Hematopoietic multipotent progenitor cell treated with erythropoietin and hydrocortisone succinate and interleukin-3 and kit ligand, for 17 days (in vitro differentiated cells): Measurements from ENCODE around the gene BHLHA15.
"Not testable (repeated sequence)": the region's sequence is repeated elsewhere in the genome, so short reads cannot be mapped to it uniquely, and the experiment has no call there.

Source experiments
- DNase-seq: peaks from one replicate; pipeline ENCODE4 v3.0.0-alpha.2; 2015; ENCODE audit warnings: low spot score

Gene BHLHA15

GRCh38 chr7:98210513-98211220, 572 bp upstream of the BHLHA15 start:
- no peak for DNase-seq

GRCh38 chr7:98211676-98212531, 665 bp downstream of the BHLHA15 start:
- DNase-seq = no peak

- no peak for DNase-seq
Measured at GRCh38 chr7:98212532-98213041, 1.3 kb downstream of the BHLHA15 start.

- no peak for DNase-seq
Measured at GRCh38 chr7:98213296-98213887, 2.2 kb downstream of the BHLHA15 start.

GRCh38 chr7:98213888-98214810, 2.9 kb downstream of the BHLHA15 start:
- DNase-seq = no peak

- no peak for DNase-seq
Measured at GRCh38 chr7:98214811-98215321, 3.6 kb downstream of the BHLHA15 start.

- DNase-seq = no peak
Measured at GRCh38 chr7:98215561-98216495, 4.6 kb downstream of the BHLHA15 start.

GRCh38 chr7:98216941-98217622, 5.8 kb downstream of the BHLHA15 start:
- DNase-seq = no peak

- DNase-seq = no peak
Measured at GRCh38 chr7:98217623-98218582, 6.7 kb downstream of the BHLHA15 start.

GRCh38 chr7:98219382-98219781, 8.1 kb downstream of the BHLHA15 start:
- not testable (repeated sequence) for DNase-seq

GRCh38 chr7:98221611-98222532, 10.6 kb downstream of the BHLHA15 start:
- no peak for DNase-seq

- DNase-seq = no peak
Measured at GRCh38 chr7:98222533-98223195, 11.4 kb downstream of the BHLHA15 start.

- DNase-seq = no peak
Measured at GRCh38 chr7:98223351-98223897, 12.2 kb downstream of the BHLHA15 start.

GRCh38 chr7:98223898-98224700, 12.9 kb downstream of the BHLHA15 start:
- no peak for DNase-seq

GRCh38 chr7:98224701-98225181, 13.5 kb downstream of the BHLHA15 start:
- DNase-seq = no peak
